NT2/D1 (cell line): Measurements from ENCODE around the gene ASIC1.

Experiments
- SUZ12 ChIP-seq: IDR thresholded peaks from 2 replicates; pipeline ENCODE4 v1.6.1; 2011; ENCODE audit not compliant: insufficient read length, insufficient read depth; ENCODE audit errors: extremely low read depth
- YY1 ChIP-seq: IDR thresholded peaks from 2 replicates; pipeline ENCODE4 v1.6.1; 2011; ENCODE audit not compliant: insufficient read length, insufficient read depth
- ZNF274 ChIP-seq: IDR thresholded peaks from 2 replicates; pipeline ENCODE4 v1.6.1; 2011; ENCODE audit warnings: mild to moderate bottlenecking, low read depth, low read length

- TF ChIP-seq ZNF274 (no peak), YY1 (no peak), SUZ12 (no peak)
Observed at GRCh38 chr12:50066402-50066801, 9.0 kb downstream of the ASIC1 start.
